HG03103 (cell line): ENCODE results near the gene LHX6.

Experiments used
- ATAC-seq: cut with Tn5 transposase; IDR thresholded peaks from one replicate; pipeline ENCODE4 v1.9.1; 2021; ENCODE audit warnings: low read depth; ENCODE audit not compliant: unreplicated experiment

Gene LHX6

DNA sequence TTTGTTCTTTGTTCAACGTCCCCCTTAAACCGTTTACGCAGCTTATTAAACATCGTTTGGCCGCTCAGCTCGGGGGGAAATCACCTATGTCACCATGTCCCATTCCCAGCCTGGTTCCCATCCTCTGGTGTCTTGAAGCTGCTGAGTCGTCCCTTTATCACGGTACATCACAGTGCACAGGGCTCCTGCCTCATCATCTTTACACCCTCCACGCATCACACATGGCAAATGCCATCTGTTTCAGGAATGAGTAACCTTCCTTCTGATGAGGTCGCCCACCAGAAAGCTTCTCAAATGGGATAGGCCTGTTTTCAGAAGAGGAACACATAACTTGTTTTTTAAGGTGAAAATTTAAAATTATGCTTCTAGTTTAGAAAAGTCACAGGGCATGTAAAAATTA lies 7.9 kb upstream of the LHX6 start:
- ATAC-seq, result no peak

DNA sequence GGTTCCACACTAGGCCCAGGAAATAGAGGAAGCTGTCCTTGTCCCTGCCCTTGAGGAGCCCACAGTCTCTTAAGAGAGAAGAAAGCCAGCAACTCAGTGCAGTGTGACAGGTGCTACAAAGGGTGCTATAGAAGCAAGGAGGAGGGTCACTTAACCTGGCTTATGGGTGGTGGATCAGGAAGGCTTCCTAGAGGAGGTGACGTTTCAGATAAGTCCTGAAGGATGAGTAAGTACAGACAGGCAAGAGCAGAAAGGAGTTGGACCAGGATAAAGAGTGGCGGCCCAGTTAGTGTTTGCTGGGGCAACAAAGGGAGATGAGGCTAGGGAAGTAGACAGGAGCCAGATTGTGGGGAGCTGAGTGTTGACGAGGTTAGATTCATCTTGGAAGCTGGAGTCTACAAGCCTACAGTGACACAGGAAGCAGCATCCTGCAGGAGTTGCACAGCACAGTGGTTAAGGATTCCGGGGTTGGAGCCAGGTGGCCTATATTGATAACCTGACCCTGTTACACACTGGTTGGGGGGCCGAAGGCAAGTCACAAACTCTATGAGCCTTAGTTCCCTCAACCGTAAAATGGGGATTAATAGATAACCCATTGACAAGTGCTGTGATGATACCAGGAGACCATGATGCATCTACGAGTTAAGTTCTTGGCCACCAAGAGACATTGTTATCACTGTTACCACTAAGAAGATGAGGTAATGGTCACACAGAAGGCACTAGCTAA lies 5.4 kb upstream of the LHX6 start:
- no peak for ATAC-seq

DNA sequence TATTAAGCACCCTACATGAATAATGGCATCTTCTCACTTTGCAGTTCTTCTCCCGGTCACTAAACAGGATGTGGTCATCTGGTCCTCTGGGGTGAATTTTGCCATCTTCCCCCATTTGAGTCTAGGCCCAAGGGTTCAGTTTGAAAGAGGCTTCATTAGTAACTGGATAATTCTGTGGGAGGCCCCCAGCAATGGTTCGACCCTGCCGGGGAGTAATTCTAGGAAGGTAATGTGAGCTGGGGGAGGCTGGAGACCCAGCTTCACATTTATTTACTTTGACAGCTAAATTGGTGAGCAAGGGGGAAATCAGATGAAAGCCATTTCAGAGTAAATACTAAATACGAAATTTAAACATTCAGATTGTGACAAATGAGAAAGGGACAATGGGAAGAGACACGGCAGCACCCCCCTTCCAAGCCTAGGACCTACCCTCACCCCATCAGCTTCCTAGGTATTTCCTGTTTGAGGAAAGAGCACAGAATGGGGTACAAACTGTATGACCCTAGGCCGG lies 4.1 kb upstream of the LHX6 start:
- no peak for ATAC-seq

DNA sequence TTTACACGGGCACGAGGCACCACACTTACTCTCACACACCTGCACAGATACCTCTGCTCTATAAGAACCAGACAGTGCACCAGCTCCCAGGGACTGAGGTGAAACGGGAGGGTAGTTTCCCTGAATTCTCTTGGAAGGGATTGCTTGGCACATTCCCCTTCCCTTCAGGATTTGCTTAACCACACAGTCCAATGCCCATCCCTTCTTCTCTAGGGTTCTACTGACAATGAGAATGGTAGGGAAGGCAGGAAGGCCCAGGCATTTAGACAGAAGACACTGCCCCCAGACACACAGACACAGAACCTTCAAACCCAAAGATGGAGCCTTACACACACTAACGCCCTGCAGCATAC lies 704 bp upstream of the LHX6 start:
- ATAC-seq, result no peak

DNA sequence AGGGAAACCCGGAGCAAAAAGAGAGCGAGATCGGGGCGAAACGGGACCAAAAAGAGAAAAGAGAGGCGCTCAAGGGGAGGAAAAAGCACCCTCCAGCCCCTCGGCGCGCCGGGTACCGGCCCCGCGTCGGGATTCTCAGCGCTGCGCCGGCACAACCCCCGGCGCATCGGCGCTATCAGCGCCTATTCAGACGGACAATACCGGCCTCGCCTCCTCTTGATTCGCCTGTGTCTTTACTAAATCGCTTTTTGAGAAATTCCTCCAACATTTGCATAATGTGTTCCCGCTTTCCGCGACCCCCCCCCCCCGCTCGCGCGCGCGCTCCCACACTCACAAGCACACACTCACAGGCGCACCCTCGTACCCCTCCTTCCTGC lies 578 bp downstream of the LHX6 start:
- ATAC-seq, result no peak

DNA sequence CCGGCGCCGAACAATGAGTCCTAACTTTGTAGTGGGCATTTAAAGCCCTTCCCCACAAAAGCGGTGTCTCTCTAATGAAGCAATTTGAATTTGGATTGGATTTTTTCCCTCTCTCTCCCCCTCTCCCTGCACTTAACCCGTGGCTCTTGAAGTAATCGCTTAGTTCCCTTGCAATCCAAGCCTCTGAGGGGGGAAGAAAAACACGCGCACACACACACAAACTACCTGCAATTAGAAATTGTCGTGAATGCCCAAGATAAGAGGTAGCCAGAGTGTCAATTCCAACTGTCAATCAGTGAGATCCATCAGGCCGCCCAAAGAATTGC lies 1.2 kb downstream of the LHX6 start:
- ATAC-seq, result no peak

DNA sequence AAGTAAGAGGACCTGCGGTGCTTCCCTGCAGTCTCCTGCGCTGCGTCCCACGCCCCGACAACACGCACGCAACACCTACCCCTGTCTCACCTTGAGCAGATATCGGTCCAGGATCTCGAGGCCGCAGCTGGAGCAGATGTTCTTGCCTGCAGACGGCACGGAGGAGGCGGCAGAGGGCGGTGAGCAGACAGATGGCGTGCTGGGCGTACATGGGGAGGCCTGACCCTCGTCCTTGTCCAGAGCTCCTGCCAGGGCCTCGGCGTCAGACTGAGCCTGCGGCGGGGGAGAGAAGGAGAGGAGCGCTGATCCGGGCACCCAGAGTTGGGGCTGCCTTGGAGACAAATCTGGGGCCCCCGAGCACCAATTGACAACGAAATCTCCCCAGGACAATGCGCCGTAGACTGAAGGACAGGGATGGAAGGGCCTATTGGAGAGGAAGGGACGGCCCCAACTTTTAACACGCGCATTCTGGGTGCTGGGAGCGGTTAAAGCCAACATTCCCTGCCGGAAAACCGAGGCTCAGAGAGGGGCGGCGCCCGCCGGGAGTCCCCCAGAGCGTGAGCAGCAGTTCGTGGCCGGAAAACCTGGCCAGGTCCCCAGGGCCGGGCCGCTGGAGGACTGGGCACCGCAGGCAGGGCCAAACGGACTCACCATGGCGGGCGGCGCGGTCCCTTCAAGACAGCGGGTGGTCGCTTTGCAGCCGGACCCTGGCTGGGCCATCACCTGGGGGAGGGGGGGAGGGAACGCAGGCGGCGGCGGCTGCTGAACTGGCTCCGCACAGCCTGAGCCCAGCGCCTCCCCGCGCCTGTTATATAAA lies 1.8 kb downstream of the LHX6 start:
- ATAC-seq, result no peak

DNA sequence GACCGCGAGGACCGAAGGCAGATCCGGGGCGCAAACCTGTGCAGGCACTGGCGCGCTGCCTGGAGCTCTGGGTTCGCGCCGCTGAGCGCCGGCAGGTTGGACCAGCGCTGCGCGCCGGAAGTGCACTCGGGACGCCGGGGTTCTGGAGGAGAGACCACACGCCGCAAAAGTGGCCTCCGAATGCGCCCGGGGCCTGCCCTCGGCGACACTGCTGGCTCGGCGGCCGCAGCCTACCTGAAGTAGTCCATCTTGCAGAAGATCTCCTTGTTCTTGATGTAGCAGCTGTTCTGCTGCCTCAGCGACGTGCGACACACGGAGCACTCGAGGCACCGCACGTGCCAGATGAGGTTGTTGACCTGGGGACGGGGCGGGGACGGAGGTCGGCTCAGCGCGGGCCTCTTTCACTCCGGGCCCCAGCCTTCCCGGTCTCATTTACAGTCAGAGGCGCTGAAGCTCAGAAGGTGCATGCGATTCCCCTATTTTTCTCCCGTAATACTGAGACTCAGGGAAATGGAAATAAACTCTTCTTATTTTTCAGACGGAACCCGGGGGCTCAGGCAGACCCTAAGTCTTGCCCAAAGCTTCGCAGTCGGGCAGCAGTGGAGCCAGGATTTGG lies 2.5 kb downstream of the LHX6 start:
- no peak for ATAC-seq

DNA sequence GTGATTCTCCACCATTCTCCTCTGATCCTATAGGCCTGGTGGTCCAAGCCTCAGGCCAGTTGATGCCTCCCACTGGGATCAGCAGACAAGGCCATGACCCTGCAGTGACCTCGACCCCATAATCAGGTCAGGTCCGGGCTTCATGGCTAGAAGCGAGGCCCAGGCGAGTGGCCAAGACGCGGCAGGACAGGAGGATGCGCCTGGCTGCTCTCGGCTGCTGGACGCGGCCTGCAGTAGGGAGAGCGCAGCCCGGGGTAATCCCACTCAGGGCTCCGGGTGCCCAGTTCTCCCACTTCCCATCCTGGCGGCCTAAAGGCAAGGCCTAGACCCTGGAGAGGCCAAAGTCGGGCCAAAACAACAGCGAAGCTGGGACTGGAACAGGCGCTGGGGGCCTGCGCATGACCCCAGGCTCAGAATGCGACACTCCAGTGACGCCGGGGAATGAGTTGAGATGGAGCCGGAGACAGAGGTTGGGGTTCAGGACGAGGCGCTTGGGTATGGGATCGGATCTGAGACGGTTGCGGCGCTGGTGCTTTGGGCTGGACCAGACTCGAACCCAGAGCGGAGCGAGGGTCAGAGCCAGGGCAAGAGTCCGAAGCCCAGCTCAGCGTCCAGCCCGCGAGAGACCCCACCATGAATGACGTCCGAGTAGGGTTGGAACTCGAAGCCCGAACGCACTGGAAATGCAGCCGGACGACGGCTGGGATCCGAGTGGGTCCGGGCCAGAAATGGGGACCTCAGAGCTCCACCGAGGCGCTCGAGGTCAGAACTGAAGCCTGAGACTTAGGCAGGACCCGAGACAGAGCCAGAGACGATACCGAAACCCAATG lies 3.2 kb downstream of the LHX6 start:
- no peak for ATAC-seq

DNA sequence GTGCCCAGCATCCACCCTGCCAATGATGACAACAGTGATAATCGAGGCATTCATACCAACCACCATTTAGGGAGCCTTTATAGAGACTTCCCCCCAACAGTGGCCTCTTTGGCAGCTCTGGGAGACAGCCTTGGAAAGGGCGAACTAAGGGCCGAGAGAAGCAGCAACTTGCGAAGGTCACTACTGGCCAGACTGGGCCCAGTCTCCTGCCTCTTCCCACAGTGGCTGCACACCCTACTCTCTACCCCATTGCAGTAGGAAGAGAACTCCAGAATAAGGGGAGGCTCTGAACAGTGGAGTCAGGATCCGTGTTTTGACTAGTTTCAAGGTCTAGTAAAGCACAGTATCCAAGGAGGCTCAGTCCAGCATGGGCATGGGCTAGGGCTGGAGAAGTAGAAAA lies 5.3 kb downstream of the LHX6 start:
- no peak for ATAC-seq

DNA sequence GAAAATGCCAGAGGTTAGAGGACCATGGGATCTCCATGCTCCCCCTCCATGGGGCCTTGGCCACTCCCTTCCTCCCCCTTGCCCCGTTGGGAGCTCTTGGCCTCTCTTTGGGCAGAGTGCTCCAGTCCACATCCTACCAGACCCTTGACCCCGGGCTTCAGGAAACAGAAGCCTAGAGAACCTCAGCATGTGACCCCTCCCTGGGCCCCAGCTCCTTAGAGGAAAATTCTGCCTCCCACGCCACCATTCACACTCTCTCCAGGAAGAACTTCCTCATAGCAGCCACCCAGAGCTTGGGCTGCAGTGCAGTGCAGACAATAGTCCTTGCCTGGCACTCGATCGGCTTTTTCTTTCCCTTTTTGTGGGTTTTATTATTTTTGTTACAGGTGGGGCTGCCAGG lies 6.0 kb downstream of the LHX6 start:
- no peak for ATAC-seq

DNA sequence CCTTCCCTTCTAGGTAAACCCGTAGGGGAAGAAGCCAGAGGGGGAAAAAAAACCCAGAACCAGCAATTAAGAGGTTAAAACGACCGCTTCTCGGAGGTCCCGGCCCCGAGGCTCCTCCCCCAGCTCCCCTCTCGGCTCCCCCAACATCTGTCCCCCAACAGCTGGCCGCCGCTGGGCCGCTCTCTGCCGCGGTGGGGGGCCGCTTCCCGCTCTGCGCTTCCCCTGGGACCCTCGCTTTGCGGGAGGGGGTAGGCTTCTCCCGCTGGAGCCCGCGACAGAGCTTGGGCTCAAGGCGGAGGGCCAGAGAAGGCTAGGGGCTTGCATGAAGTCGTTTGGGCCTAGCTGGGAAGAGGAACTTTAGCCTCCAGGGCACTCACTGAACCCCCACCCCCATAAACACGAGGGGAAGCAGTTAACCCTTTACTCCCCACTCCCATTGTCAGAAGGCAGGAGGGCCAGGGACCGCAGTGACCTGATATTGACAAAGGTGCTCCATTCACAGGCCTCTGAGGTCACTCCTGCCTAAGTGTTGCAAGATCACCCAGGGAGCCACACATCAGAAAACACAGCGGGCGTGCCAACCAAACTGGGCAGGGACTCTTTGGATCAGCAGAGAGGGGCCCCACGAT lies 7.5 kb downstream of the LHX6 start:
- no peak for ATAC-seq

DNA sequence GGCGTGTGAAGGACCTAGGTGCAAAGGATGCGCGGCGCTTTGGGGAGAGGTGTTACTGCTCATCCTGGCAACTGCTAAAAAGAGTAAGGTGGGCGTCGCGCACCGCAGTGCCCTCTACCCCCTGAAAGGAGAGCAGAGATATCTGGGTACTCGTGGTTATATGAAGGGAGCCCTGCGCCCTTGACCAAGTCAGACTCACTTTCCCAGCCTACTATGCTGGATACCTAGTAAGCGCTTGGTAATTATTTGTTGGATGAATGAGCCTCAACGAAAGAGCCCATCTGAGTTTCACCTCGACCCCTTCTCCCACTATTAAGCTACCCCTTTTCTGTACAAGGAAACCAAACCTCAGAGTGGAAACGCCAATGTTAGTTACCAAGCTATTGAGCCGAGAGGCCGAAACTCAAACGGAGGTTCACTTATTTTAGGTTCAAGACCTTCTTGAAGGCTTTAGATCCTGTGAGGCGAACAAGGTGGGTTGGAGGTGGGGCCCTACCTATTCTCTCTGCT lies 8.0 kb downstream of the LHX6 start:
- ATAC-seq, result no peak

DNA sequence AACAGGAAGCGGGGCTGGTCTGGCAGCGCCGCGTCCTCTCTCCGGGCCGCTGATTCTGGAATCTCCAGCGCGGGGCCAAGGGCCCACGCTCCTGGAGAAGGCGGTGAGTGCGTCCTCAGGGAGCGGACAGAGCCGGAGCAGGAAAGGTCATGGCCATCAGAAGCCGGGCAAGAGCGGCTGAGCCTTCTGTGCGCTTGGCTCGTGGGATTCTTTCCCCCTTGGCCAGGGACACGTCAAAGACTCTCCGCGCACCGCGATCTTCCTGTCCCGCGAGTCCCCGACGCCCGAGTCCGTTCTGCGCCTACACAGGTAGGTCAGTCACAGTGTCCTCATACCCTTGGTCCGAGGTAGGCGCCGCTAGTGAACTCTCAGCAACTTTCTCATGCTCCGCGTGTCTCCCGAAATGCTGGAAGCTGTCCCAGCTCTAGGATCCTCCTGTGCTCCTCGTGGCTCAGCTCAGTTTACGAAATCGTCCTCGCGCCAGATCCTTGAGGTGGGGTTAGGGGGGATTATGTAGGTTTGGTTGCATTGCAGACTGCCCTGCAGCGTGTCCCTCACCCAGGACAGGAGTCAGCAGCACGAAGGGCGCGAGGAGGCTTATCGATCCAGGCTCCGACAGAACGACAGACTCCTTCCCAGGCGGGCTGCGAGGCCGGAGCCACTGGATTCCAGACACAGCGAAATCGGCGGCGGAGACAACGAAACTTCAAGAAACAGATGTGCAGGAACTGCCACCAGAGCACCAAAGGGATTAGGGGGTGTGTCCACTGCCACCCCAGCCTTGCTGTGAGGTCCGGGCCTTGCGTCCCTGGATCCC lies 8.7 kb downstream of the LHX6 start:
- no peak for ATAC-seq

DNA sequence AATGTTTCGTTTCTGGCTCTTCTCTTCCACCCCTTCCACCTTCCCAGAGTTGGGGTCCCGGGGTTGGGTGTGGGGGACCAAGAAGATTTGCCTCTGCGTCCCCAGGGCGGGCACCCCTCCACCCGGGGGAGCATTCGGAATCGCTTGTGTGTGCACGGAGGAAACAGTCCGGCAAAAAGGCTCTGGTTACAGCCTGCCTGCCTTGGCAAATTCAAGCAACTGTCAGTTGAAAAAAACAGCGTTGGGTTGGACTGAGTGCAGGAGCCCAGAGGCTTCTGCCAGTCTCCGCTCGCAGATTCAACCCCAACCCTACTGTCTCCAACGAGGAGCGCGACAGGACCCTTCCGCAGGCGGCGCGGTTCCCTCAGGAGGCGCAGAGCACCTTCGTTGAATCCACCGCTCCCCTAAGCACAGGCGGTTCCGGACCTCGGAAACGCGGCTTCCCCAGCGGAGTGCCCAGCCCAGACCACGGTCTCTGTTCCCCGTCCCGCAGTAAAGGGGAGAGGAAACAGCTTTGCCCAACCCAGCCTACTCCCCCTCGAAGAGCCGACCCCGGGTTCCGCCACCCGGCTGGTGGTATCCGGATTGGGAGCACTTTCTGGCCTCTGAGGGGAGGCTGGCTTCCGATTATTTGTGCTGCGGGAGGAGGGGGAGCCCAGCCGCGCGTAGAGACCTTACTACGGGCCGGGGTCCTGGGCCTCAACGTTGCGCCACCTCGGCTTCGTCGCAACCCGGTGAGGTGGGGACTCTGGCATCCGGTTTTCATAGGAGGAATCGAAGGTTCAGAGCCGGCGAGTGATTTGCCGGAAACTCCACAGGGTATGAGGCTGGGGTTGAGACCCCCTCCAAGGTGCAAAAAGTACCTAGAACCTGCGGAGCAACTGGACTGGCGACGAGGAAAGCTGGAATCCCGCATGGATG lies 9.6 kb downstream of the LHX6 start:
- no peak for ATAC-seq

DNA sequence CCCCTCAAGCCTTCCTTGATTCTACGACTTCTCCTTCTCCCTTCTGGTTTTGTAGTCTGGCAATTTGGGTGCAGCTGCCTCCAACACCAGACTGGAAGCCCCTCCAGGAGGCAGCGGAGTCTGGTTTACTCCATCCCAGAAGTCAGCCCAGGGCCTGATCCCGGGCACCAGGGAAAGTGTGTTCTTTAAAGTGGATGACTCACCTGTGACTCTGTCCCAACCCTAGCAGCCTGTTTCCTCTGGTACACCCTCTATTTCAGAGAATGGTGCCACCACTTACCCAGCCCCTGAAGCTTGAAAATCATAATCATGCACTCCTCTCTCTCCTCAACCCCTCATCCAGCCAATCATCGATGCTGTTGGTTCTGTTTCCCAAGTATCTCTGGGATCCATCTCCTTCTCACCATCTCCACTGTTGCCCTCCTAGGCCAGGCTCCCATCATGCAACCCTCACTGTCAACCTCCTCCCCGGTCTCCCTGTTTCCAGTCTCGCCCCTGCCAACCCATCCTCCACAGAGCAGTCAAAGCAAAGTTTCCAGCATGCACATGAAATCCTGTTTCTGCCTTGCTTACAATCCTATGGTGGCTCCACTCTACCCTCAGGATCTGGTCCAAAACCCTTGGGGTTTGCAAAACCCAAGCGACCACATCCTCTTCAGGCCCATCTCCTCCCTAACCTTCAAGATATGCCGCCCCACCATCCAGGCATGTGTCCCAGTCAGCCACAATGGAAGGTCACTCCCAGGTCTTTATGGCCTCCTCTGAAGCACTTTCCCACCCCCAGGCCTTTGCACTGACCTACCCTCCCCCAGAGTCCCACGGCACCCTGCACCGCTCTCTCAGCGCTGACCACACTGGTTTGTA lies 10.5 kb downstream of the LHX6 start:
- no peak for ATAC-seq

DNA sequence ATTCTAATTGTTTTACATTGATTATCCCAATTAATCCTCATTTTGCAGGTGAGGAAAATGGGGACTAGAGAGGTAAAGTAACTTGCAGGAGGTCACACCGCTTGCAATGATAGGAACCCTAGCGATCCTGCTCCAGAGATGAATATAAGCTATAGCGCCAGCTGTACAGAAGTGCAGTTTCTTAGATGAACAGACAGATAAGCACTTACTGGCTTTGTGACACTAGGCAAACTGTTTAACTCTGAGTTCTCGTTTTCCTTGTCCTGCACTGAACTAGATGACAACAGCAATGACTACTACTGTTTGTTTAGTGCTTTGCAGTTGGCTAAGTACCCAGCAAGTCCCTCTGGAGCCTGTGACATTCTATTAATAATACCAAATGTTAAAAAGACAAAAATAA lies 11.1 kb downstream of the LHX6 start:
- no peak for ATAC-seq
